Stimulated activated effector memory CD8-positive, alpha-beta T cell treated with anti-CD3 and anti-CD28 coated beads, Interleukin-12 subunit alpha, Interleukin-12 subunit beta, amount 100 ng/mL, for 72 hours (primary cell): ENCODE results near the gene CHD2.
"Not testable (repeated sequence)": the region's sequence is repeated elsewhere in the genome, so short reads cannot be mapped to it uniquely, and the experiment has no call there.

Experiments used
- ATAC-seq: fragments of 150-1000 bp; cut with Tn5 transposase; 2 replicates; pipeline ENCODE4 v1.10.0; 2021
- DNase-seq, 2 donors: peaks; one replicate each; pipeline ENCODE4 v3.0.0; 2021 to 2022; ENCODE audit warnings: low spot score in 2 of 2
- H3K27ac Mint-ChIP-seq: one replicate; pipeline ENCODE4 v1.8.0; 2022; ENCODE audit warnings: mild to moderate bottlenecking, mixed read lengths
- H3K36me3 Mint-ChIP-seq: one replicate; pipeline ENCODE4 v1.8.0; 2022; ENCODE audit warnings: mild to moderate bottlenecking, mixed read lengths
- H3K4me1 Mint-ChIP-seq: one replicate; pipeline ENCODE4 v1.8.0; 2022; ENCODE audit warnings: mixed read lengths
- H3K4me3 Mint-ChIP-seq: one replicate; pipeline ENCODE4 v1.8.0; 2022; ENCODE audit warnings: mild to moderate bottlenecking, mixed read lengths
- H3K9me3 Mint-ChIP-seq: one replicate; pipeline ENCODE4 v1.8.0; 2022; ENCODE audit warnings: mixed read lengths

The CHD2 gene

DNA sequence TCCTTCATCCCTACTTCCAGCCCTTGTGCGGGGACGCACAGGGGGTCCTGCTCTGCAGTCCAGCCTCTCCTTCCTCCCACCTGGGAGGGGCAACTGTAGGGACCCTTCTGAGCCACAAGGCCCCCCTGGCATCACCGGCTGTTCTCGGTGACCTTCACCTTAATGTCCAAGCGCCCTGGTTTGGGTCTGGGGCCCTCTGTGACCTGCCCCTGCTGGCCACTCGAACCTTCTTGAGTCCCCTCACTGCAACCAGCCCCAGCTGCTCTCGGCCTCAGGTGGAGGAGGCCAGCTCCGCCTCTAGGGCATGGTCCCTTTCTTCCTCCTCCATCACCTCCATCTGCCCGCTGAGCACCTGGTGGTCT lies 131.0 kb downstream of the CHD2 start:
- peaks cover 6% of the 10 kb centered on the region for H3K36me3 Mint-ChIP-seq
- no peaks in the 10 kb centered on the region for H3K9me3 Mint-ChIP-seq
- no peak overlapping the region for H3K27ac Mint-ChIP-seq
- no peak overlapping the region for H3K4me3 Mint-ChIP-seq
- DNase-seq (no peak), ATAC-seq (no peak)
- peaks cover 49% of the 10 kb centered on the region for H3K4me1 Mint-ChIP-seq

DNA sequence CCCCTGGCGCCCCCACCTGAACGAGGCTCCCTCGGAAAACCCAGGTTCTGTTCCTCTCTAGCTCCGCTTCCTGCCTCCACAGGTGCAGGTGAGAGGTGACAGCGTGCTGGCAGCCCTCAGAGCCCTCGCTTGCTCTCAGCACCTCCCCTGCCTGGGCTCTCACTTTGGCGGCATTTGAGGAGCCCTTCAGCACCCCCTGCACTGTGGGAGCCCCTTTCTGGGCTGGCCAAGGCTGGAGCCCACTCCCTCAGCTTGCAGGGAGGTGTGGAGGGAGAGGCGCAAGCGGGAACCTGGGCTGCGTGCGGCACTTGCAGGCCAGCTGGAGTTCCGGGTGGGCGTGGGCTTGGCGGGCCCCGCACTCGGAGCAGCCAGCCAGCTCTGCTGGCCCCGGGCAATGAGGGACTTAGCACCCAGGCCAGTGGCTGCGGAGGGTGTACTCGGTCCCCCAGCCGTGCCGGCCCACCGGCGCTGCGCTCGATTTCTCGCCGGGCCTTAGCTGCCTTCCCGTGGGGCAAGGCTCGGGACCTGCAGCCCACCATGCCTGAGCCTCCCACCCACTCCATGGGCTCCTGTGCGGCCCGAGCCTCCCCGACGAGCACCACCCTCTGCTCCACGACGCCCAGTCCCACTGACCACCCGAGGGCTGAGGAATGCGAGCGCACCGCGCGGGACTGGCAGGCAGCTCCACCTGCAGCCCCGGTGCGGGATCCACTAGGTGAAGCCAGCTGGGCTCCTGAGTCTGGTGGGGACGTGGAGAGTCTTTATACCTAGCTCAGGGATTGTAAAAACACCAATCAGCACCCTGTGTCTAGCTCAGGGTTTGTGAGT lies 131.6 kb downstream of the CHD2 start:
- DNase-seq, H3K36me3 Mint-ChIP-seq, ATAC-seq, H3K9me3 Mint-ChIP-seq, H3K27ac Mint-ChIP-seq, H3K4me3 Mint-ChIP-seq: not testable (repeated sequence)
- peaks cover 49% of the 10 kb centered on the region for H3K4me1 Mint-ChIP-seq

DNA sequence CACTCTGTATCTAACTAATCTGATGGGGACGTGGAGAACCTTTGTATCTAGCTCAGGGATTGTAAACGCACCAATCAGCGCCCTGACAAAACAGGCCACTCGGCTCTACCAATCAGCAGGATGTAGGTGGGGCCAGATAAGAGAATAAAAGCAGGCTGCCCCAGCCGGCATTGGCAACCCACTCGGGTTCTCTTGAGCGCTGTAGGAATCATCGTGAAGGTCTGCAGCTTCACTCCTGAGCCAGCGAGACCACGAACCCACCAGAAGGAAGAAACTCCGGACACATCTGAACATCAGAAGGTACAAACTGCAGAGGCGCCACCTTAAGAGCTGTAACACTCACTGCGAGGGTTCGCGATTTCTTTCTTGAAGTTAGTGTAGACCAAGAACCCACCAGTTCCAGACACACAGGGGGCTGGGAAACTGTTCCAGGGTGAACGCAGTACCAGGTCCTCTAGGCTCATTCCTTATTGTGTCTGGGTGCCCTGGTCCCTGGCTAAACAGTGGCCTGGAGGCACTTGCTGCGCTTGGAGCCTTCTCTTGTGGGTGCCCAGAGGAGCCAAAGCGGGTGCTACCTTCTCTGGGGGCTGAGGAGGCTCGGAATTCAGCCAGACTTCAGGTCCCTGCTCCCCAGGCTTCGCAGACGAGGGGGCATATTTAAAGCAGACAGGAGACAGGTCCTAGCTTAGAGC lies 132.5 kb downstream of the CHD2 start:
- not testable (repeated sequence) for DNase-seq, H3K9me3 Mint-ChIP-seq, H3K36me3 Mint-ChIP-seq, H3K27ac Mint-ChIP-seq, ATAC-seq, H3K4me3 Mint-ChIP-seq
- peaks cover 49% of the 10 kb centered on the region for H3K4me1 Mint-ChIP-seq

DNA sequence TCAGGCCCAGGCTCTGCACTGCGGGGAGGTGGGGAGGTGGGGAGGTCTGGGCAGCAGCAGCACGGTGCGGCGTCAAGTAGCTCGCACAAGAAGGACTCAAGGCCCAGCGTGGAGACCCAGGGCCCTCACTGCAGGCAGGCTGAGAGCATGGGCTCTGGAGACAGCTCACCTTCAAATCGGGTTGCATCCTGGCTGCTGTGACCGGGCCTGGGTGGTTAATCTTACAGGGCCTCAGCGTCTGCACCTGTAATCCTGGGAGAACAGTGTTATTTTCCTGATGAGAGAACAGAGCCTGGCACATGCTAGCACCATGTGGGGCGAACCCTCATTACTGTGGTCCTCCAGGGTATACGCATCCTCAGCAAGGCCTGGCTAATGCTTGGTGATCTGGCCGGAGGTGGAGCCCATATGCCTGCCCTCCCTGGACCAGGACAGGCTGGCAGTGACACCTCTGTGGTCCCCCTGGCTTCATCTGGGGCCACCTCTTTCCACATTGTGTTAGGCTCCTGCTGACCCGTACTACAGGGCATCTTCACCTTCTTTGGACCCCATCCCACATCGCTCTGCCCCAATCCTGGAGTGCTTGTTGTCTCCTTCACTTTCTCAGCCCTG lies 133.4 kb downstream of the CHD2 start:
- Mint-ChIP-seq H3K4me1 (peaks cover 43% of the 10 kb centered on the region), H3K36me3 (peaks cover 6% of the 10 kb centered on the region), H3K9me3 (no peaks in the 10 kb centered on the region), H3K4me3 (no peak overlapping the region), H3K27ac (peak overlapping the region; percentile 20)
- DNase-seq = no peak
- no peak for ATAC-seq

DNA sequence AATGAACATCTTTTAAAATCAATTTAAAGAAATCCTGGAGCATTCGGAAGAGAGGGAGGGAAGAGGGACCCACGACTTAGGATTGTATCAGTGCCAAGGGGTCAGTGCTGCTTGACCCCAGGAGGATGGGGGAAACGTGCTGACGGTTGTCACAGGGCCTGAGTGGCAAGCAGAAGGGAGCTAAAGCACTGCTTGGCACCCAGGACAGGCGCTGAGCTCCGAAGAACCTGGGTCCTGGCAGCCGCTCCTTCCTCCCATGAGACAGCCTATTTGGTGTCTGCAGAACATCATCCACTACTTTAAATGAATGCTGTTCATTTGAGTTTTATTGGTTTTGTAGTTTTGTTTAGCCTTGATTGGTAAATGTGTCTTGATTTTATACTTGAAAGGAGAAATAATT lies 134.4 kb downstream of the CHD2 start:
- no peaks in the 10 kb centered on the region for H3K9me3 Mint-ChIP-seq
- no peak overlapping the region for H3K4me3 Mint-ChIP-seq
- H3K4me1 Mint-ChIP-seq = peaks cover 33% of the 10 kb centered on the region
- DNase-seq (no peak), ATAC-seq (no peak)
- H3K27ac Mint-ChIP-seq = peak overlapping the region; percentile 20
- peaks cover 4% of the 10 kb centered on the region for H3K36me3 Mint-ChIP-seq

DNA sequence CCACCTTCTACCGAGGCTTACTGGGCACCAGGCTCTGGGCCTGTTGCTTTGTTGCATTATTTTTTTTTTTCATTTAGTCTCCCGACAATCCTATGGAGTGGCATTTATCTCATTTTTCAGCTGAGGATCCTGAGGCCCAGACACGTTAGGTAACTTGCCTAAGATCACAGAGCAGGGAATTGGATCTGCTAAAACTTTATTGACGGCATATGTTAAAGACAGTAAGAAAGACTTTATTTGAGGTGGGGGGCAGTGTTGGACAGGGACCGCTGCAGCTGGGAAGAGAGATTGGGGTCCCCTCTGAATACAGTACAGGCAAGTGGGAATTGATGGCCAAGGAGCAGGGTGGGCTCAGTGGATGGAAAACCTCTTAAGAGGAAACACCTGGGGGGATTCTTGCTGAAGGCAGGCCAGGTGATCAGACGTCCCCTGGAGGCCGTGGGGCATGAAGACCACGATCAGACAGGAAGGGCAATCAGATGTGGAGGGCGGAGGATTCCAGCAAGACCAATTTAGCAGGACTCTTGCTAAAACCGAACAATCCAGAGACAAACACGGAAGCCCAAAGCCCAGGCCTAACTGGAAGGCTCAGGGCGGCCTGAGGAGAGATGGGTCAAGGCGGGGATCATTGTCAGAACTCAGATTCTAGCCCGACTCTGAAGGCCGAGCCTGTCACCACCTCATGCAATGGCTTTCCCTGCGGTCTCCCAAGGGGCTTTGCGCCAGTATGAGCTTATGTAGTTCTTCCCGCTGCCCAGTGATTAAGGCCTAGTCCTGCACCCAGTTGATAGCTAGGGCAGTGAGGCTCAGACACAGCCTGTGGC lies 135.2 kb downstream of the CHD2 start:
- DNase-seq (no peak), ATAC-seq (peak; percentile 4)
- H3K36me3 Mint-ChIP-seq = no peaks in the 10 kb centered on the region
- H3K4me1 Mint-ChIP-seq = peaks cover 25% of the 10 kb centered on the region
- H3K9me3 Mint-ChIP-seq = no peaks in the 10 kb centered on the region
- H3K4me3 Mint-ChIP-seq = peak overlapping the region; percentile 52
- peak overlapping the region; percentile 82 for H3K27ac Mint-ChIP-seq

DNA sequence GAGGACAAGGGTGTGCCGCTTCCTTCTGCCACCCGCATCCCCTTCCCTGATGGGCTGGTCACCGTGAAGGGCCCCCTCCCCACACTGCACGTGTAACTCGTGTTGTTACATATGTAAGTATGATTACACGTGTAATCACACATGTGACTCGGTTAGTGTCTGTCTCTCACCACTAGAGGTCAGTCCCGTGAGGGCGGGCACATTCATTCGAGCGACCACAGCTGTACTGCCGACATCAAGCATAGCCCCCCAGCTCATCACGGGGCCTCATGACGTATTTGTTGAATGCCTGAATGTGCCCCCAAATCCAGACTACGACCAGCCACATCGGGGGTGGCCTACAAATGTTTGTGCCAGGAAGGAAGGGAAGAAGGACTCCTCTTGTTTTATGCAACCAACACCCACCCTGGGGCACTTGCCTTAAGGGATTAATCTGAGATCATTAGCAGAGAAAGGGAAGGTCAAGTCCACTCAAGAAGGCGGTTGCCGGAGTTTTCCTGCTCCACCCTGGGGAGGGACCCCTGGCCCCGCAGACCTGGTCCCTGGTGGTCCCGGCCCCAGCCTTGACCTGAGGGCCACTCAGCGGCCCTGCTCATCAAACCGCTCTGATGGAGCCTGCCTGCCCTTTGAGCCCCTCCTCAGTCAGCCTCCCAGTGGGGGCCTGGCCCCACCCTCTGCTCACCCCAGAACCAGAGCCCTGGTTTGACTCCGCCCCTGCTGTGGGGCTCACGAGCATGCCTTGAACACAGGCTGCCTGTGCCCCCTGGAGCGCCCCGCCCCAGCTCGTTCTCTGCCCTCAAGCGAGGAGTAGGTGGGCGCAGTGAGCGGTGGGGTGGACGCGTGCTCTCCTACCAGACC lies 136.1 kb downstream of the CHD2 start:
- Mint-ChIP-seq H3K4me3 (peak overlapping the region; percentile 52), H3K27ac (peak overlapping the region; percentile 82), H3K9me3 (no peaks in the 10 kb centered on the region), H3K4me1 (peaks cover 20% of the 10 kb centered on the region), H3K36me3 (no peaks in the 10 kb centered on the region)
- peak; percentile 81 for ATAC-seq
- DNase-seq = peak in 1 of 2 donors; percentile 72

DNA sequence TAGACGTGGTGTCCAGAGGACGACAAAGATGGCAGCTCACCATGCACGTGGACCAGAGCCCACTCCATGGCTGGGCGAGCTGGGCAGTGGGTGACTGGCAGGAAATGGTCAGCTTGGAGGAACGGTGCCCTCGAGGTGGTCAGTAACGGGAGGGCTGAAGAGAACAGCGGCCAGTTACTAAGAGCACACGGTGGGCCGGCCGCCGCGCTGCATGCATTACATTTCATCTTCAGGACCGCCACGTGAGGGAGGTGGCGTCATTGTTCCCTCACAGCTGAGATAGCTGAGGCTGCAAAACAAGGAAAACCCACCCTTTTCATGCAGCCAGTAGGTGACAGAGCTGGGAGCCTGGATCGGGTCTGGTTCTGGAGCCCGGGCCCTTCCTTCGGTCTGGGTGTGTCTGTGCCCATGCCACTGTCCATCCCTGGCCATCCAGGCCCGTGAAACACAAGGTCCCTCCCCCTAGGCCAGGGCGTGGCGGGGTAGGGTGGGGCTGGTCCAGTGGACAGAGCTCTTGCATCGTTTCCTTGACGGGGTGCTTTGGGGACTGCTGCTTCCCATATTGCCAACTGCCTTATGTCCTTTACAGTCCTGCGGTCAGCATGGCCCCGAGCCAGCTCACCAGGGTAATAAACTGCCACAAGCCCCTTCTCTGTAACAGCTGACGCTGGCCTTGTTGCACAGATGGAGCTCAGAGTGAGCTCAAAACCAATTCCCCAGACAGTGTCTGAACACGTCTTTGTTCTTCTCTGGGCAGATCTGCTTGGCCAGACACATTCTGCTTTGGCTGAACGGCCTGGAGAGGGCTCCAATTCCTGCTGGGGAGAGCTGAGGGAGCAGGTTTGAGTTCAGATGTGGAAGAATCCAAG lies 137.1 kb downstream of the CHD2 start:
- no peaks in the 10 kb centered on the region for H3K9me3 Mint-ChIP-seq
- H3K27ac Mint-ChIP-seq = peak overlapping the region; percentile 63
- no peak overlapping the region for H3K4me3 Mint-ChIP-seq
- H3K36me3 Mint-ChIP-seq = no peaks in the 10 kb centered on the region
- ATAC-seq (no peak), DNase-seq (no peak)
- H3K4me1 Mint-ChIP-seq = peaks cover 20% of the 10 kb centered on the region

DNA sequence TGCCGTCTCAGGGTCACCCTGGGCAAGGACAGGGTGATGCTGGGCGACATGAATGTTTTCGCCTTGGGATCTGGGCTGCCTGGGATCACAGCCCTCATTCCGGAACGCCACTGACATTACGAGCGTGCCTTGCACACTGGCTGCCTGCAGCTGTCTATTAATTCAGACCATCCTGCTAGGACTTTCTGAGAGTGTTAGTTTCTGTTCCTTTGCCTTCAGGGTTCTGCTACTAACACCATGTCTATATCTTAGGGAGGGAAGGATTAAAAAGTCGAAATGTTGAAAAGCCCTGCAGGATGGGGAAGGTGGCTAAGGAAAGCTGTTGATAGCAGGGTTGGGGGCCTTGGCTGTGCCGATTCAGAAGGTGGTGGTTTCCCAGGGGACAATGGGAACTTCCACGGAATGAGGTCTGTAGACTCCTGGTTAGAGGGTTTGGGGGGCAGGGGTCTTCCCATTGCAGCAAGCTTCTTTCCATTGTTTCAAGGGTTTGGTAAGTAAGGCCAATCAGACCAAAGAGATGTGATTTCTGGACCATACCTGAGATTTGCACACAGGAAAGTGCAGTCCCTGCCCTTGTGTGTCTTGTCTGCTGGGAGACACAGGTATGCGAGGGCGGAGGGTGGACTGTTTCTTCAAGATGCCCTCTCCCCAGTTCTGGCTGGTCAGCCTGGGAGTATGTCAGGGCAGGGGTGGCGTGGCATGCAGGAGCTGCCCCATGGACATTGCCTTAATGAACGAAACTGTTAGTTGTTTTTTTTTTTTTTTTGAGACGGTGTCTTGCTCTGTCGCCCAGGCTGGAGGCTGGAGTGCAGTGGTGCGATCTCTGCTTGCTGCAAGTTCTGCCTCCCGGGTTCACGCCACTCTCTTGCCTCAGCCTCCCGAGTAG lies 137.9 kb downstream of the CHD2 start:
- Mint-ChIP-seq H3K36me3 (no peaks in the 10 kb centered on the region), H3K27ac (peak overlapping the region; percentile 63), H3K4me3 (no peak overlapping the region), H3K4me1 (peaks cover 20% of the 10 kb centered on the region), H3K9me3 (no peaks in the 10 kb centered on the region)
- DNase-seq (no peak), ATAC-seq (no peak)

DNA sequence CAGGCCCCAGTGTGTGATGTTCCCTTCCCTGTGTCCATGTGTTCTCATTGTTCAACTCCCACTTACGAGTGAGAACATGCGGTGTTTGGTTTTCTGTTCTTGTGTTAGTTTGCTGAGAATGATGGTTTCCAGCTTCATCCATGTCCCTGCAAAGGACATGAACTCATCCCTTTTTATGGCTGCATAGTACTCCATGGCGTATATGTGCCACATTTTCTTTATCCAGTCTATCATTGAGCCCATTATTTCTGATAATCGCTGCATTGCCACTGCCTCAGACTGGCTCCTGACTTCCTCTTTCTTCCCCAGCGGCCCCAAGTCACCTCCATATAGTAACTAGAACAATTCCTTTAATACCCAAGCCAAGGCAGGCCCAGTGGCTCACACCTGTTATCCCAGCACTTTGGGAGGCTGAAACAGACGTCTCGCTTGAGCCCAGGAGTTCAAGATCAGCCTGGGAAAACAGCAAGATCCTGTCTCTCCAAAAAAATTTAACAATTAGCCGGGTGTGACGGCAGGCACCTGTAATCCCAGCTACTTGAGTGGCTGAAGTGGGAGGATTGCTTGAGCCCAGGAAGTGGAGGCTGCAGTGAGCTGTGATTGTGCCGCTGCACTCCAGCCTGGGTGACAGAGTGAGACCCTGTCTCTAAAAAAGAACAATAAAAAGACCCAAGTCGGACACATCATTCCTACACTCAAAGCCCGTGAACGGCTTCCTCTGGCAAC lies 139.6 kb downstream of the CHD2 start:
- H3K9me3 Mint-ChIP-seq, H3K36me3 Mint-ChIP-seq, DNase-seq, H3K27ac Mint-ChIP-seq, ATAC-seq, H3K4me3 Mint-ChIP-seq: not testable (repeated sequence)
- peaks cover 20% of the 10 kb centered on the region for H3K4me1 Mint-ChIP-seq

DNA sequence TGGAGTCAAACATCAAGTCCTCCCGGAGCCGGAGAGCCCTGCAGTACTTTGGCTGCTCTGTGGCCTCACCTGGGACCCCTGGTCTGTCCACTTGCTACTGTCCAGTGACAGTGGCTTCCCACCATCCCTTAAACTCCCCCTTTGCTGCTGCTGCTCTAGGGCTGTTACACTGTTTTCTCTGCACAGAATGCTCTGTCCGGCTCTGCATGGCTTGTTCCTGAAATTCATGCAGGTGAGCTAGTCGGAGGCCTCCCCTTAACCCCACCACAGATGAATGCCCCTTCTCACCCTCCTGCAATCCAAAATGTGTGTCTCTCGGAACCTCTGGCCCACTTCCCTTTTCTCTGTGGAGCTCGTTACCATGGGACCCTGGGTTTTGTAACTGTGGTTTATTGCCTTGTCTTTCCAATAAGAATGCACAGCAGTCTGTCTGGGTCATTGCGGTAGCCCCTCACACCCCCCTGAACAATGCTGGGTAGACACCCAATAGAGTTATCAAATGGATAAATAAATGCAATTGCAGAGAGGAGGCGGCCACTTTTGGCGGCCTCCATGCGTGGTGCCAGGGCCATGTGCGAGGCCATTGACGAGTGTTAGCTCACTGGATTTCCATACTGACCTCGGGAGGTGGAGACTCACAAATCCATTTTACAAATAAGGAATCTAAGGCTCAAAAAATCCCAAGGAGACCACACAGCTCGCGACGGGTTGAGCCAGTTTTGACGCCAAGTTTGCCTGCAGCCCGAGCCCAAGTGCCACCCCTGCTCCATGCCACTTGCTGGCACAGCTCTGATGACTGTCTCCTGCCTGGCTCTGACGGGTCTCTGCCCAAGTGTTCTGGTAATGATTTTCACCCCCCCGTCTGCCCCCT lies 140.4 kb downstream of the CHD2 start:
- Mint-ChIP-seq H3K36me3 (no peaks in the 10 kb centered on the region), H3K4me3 (no peak overlapping the region), H3K27ac (no peak overlapping the region), H3K4me1 (peaks cover 13% of the 10 kb centered on the region), H3K9me3 (no peaks in the 10 kb centered on the region)
- DNase-seq = no peak
- no peak for ATAC-seq

DNA sequence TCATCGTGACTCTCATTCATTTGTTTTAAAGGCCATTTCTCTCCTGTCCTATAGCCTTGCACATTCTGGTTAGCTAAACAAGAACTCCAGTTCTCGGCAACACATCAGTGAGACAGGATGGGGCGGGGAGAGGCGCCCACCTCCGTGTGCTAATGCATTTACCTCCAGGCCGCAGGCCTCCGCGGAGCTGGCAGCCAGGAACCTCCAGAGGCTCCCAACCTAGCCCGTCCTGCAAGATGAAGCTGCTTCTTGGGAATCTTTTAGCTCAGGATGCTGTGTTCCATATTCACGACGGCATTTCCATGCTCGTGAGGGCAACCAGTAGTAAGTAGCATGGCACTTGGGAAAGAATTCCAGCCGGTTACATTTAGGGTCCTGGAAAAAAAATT lies 141.0 kb downstream of the CHD2 start:
- no peak for ATAC-seq
- H3K9me3 Mint-ChIP-seq = peaks cover 4% of the 10 kb centered on the region
- H3K4me1 Mint-ChIP-seq = peaks cover 11% of the 10 kb centered on the region
- H3K36me3 Mint-ChIP-seq = no peaks in the 10 kb centered on the region
- DNase-seq = no peak
- no peak overlapping the region for H3K27ac Mint-ChIP-seq
- H3K4me3 Mint-ChIP-seq = no peak overlapping the region
